Liver (tissue), 9 donors: ENCODE results near the gene DHH. TPM values are rescaled to one million over a fixed set of nuclear protein-coding genes. Genes with fewer than 3 reads are reported as not detected.

ENCODE experiments used
- DNase-seq: peaks from one replicate; pipeline ENCODE4 v3.0.0-alpha.2; 2017; ENCODE audit warnings: low spot score
- H3K27ac ChIP-seq, 2 donors: one replicate each; pipeline ENCODE4 v1.7.0; 2013; ENCODE audit warnings: inconsistent platforms in 2 of 2, low read length in 2 of 2, control low read depth in 1 of 2, low read depth in 1 of 2, mild to moderate bottlenecking in 1 of 2
- H3K27me3 ChIP-seq, 4 donors: one replicate each; pipeline versions ENCODE4 v1.6.1 to v1.7.0; 2013; ENCODE audit warnings: low read length in 3 of 4, inconsistent platforms in 1 of 4, mild to moderate bottlenecking in 1 of 4, moderate library complexity in 1 of 4; ENCODE audit not compliant: control insufficient read depth in 4 of 4, insufficient read depth in 4 of 4
- H3K36me3 ChIP-seq, 4 donors: one replicate each; pipeline versions ENCODE4 v1.6.1 to v1.7.0; 2013; ENCODE audit warnings: low read length in 3 of 4, mild to moderate bottlenecking in 3 of 4, low read depth in 1 of 4, moderate library complexity in 1 of 4; ENCODE audit not compliant: control insufficient read depth in 4 of 4, insufficient read depth in 3 of 4
- H3K4me1 ChIP-seq, 4 donors: one replicate each; pipeline versions ENCODE4 v1.6.1 to v1.7.0; 2013; ENCODE audit warnings: low read length in 3 of 4, mild to moderate bottlenecking in 3 of 4, moderate library complexity in 1 of 4; ENCODE audit not compliant: control insufficient read depth in 4 of 4, insufficient read depth in 4 of 4
- H3K4me3 ChIP-seq, 3 donors: one replicate each; pipeline versions ENCODE4 v1.6.1 to v1.7.0; 2013; ENCODE audit warnings: low read length in 3 of 3, control low read depth in 1 of 3, low read depth in 1 of 3, mild to moderate bottlenecking in 1 of 3
- H3K9ac ChIP-seq, 2 donors: one replicate each; pipeline ENCODE4 v1.7.0; 2013; ENCODE audit warnings: low read length in 2 of 2, mild to moderate bottlenecking in 2 of 2, moderate library complexity in 2 of 2, control low read depth in 1 of 2, low read depth in 1 of 2
- H3K9me3 ChIP-seq, 4 donors: one replicate each; pipeline versions ENCODE4 v1.6.1 to v1.7.0; 2013; ENCODE audit warnings: low read length in 3 of 4; ENCODE audit not compliant: control insufficient read depth in 4 of 4
- ATF3 ChIP-seq: IDR thresholded peaks from 2 replicates; pipeline ENCODE4 v1.6.1; 2016; ENCODE audit warnings: antibody characterized with exemption
- CTCF ChIP-seq: fragments of 150-350 bp; IDR thresholded peaks from 2 replicates; pipeline ENCODE4 v1.5.1; 2017; ENCODE audit warnings: improper control_type of control experiment, low read depth, low read length; ENCODE audit not compliant: missing input control
- EGR1 ChIP-seq, 2 donors: IDR thresholded peaks; 2 replicates each; pipeline ENCODE4 v1.6.1; 2016 to 2018; ENCODE audit warnings: antibody characterized with exemption in 2 of 2, low read depth in 2 of 2
- FOXA1 ChIP-seq: IDR thresholded peaks from 2 replicates; pipeline ENCODE4 v1.6.1; 2016; ENCODE audit warnings: antibody characterized with exemption
- FOXA2 ChIP-seq: IDR thresholded peaks from 2 replicates; pipeline ENCODE4 v1.6.1; 2016; ENCODE audit warnings: antibody characterized with exemption
- GABPA ChIP-seq, 2 donors: IDR thresholded peaks in 1 of 2; conservative IDR thresholded peaks in 1 of 2; 2 replicates each; pipeline ENCODE4 v1.6.1; 2016; ENCODE audit warnings: antibody characterized with exemption in 2 of 2, mild to moderate bottlenecking in 1 of 2, moderate library complexity in 1 of 2
- HNF4A ChIP-seq, 2 donors: conservative IDR thresholded peaks; 2 replicates each; pipeline ENCODE4 v1.6.1; 2016; ENCODE audit warnings: antibody characterized with exemption in 2 of 2, mild to moderate bottlenecking in 2 of 2
- JUND ChIP-seq, 2 donors: IDR thresholded peaks; 2 replicates each; pipeline ENCODE4 v1.6.1; 2016; ENCODE audit warnings: antibody characterized with exemption in 2 of 2
- MAX ChIP-seq: IDR thresholded peaks from 2 replicates; pipeline ENCODE4 v1.6.1; 2016; ENCODE audit warnings: antibody characterized with exemption
- NR2F2 ChIP-seq: IDR thresholded peaks from 2 replicates; pipeline ENCODE4 v1.6.1; 2016; ENCODE audit warnings: antibody characterized with exemption
- RAD21 ChIP-seq, 2 donors: IDR thresholded peaks; 2 replicates each; pipeline ENCODE4 v1.6.1; 2016; ENCODE audit warnings: antibody characterized with exemption in 2 of 2, mild to moderate bottlenecking in 2 of 2
- RXRA ChIP-seq, 2 donors: IDR thresholded peaks; 2 replicates each; pipeline ENCODE4 v1.6.1; 2017 to 2018; ENCODE audit warnings: antibody characterized with exemption in 2 of 2, mild to moderate bottlenecking in 1 of 2
- SP1 ChIP-seq: IDR thresholded peaks from 2 replicates; pipeline ENCODE4 v1.6.1; 2018; ENCODE audit warnings: antibody characterized with exemption, mild to moderate bottlenecking
- TAF1 ChIP-seq: conservative IDR thresholded peaks from 2 replicates; pipeline ENCODE4 v1.6.1; 2016; ENCODE audit warnings: antibody characterized with exemption, mild to moderate bottlenecking
- YY1 ChIP-seq: IDR thresholded peaks from 2 replicates; pipeline ENCODE4 v1.6.1; 2016; ENCODE audit warnings: antibody characterized with exemption, mild to moderate bottlenecking
- ZBTB33 ChIP-seq: IDR thresholded peaks from 2 replicates; pipeline ENCODE4 v1.6.1; 2016; ENCODE audit warnings: antibody characterized with exemption
- WGBS: extraction: QIAGEN DNeasy Blood & Tissue Kit; methylation state at CpG from one replicate; pipeline ENCODE4 v1.1.7; 2013; 5-methylcytosine and 5-hydroxymethylcytosine counted together
- polyA plus RNA-seq, 2 donors: library from polyadenylated mRNA; stranded (reverse) in 1 of 2; unstranded in 1 of 2; fragments of 200-250 nt in 1 of 2; fragments of >200 nt in 1 of 2; fragmentation: Nextera tagmentation in 1 of 2; extraction: Ambion mirVana in 1 of 2; gene quantifications; one replicate each; pipeline versions ENCODE4 v1.2.1 to v1.2.3, GENCODE V29; 2013 to 2015
- total RNA-seq, 2 donors: library from RNA; depleted of rRNA; stranded (reverse); fragments of >200 nt; gene quantifications; one replicate each; pipeline ENCODE4 v1.2.3, GENCODE V29; 2014
- donor health status: healthy.
- donor health status: healthy.
- donor health status: healthy.
- donor health status: healthy.
- donor health status: healthy.

Gene DHH
- total and polyA plus RNA-seq, 4 donors: 0.08 to 0.09 (median 0.09) TPM; not detected in 1

- no peak for TF ChIP-seq GABPA (IDR thresholded peaks at IDR 0.05 in 1 of 2, conservative IDR thresholded peaks at IDR 0.05 in 1 of 2)
- TF ChIP-seq RXRA (IDR thresholded peaks at IDR 0.05): peak; percentile 47 to 48
- no peak for TF ChIP-seq FOXA2
- TF ChIP-seq FOXA1: no peak
- peak; percentile 54 for TF ChIP-seq SP1
- TF ChIP-seq JUND (IDR thresholded peaks at IDR 0.05): no peak
- TF ChIP-seq RAD21 (IDR thresholded peaks at IDR 0.05): no peak
- peak; percentile 71 for TF ChIP-seq NR2F2
- peak; percentile 62 to 73 for TF ChIP-seq HNF4A (conservative IDR thresholded peaks at IDR 0.05)
- TF ChIP-seq ATF3: no peak
- TF ChIP-seq YY1: no peak
- 19% methylated on average over 4 of the region's 4 CpGs for WGBS
- Histone ChIP-seq H3K4me1 (peaks cover 5 to 22% (median 14%) of the 10 kb centered on the region in 4 donors), H3K36me3 (peaks cover 3 to 7% (median 5%) of the 10 kb centered on the region in 4 donors), H3K9me3 (no peaks in the 10 kb centered on the region), H3K27me3 (no peaks in the 10 kb centered on the region), H3K9ac (no peak overlapping the region), H3K4me3 (peak overlapping the region; percentile 26 to 80 (median 64)), H3K27ac (peak overlapping the region; percentile 95 to 96)
- no peak for DNase-seq
These were observed 14.4 kb upstream of the DHH start for GRCh38 chr12:49108958-49109404.

GRCh38 chr12:49105504-49106084 lies 11.0 kb upstream of the DHH start:
- Histone ChIP-seq H3K4me1 (peaks cover 5 to 16% (median 14%) of the 10 kb centered on the region in 4 donors), H3K27me3 (no peaks in the 10 kb centered on the region), H3K9me3 (no peaks in the 10 kb centered on the region), H3K9ac (no peak overlapping the region), H3K4me3 (no peak overlapping the region), H3K27ac (no peak overlapping the region), H3K36me3 (peaks cover 14 to 34% (median 26%) of the 10 kb centered on the region in 4 donors)
- DNase-seq: no peak
- TF ChIP-seq ATF3: no peak
- TF ChIP-seq JUND (IDR thresholded peaks at IDR 0.05): no peak
- no peak for TF ChIP-seq HNF4A (conservative IDR thresholded peaks at IDR 0.05)
- no peak for TF ChIP-seq RAD21 (IDR thresholded peaks at IDR 0.05)
- TF ChIP-seq FOXA1: no peak
- no peak for TF ChIP-seq GABPA (IDR thresholded peaks at IDR 0.05 in 1 of 2, conservative IDR thresholded peaks at IDR 0.05 in 1 of 2)
- no peak for TF ChIP-seq FOXA2
- TF ChIP-seq NR2F2: no peak
- TF ChIP-seq SP1: no peak
- no peak for TF ChIP-seq ZBTB33
- TF ChIP-seq YY1: no peak
- TF ChIP-seq MAX: no peak
- TF ChIP-seq CTCF: no peak
- TF ChIP-seq EGR1 (IDR thresholded peaks at IDR 0.05; ENCODE audit: low read depth in 2 of 2): no peak
- TF ChIP-seq TAF1: no peak
- WGBS: 86% methylated on average over 9 of the region's 9 CpGs
